ENCODE results near the gene PHF12. TPM values are rescaled to one million over a fixed set of nuclear protein-coding genes. Genes with fewer than 3 reads are reported as not detected.
"Not testable (repeated sequence)": the region's sequence is repeated elsewhere in the genome, so short reads cannot be mapped to it uniquely, and the experiment has no call there.

Gene PHF12
- polyA plus RNA-seq, 2 of the 4 experiments (the other 2 are of a cell fraction) = 25.3 to 29.9 TPM

DNA sequence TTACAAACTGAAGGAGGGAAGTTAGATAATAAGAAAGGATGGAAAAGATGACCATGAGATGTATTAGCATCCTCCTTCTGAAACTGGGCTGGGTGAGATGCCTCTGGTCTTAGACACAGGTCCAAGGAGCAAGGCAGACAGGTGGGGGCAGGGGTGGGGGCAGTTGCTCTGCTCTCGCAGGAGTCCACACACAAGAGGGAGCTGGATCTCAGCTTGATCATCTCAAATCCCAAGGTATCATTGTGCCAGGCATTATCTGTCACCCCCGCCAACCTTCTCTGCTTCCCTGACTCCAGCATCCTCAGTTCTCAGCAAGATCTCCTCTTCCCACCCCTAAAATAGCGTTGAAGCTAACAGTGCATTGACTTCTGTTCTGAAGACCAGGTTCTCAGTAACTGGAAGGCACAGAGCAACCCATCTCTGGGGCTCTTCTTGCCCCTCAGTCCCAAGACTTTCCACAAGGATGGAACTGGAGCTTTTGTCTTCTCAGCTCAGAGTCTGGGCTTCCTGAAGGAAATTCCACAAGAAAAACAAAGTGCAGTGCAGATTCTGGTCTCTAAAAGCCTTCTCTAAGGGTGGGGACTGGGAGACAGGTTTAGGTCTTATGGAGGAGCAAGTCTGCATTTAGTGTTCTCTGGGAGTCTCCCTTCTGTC, 55.4 kb downstream of the PHF12 start:
- no peak for TF ChIP-seq BHLHE40 (IDR thresholded peaks at IDR 0.05; ENCODE audit: low read depth, low read length)
- no peak for TF ChIP-seq ZFP36 (IDR thresholded peaks at IDR 0.05; ENCODE audit: borderline replicate concordance, partially characterized antibody)
- TF ChIP-seq, protein P1, sequence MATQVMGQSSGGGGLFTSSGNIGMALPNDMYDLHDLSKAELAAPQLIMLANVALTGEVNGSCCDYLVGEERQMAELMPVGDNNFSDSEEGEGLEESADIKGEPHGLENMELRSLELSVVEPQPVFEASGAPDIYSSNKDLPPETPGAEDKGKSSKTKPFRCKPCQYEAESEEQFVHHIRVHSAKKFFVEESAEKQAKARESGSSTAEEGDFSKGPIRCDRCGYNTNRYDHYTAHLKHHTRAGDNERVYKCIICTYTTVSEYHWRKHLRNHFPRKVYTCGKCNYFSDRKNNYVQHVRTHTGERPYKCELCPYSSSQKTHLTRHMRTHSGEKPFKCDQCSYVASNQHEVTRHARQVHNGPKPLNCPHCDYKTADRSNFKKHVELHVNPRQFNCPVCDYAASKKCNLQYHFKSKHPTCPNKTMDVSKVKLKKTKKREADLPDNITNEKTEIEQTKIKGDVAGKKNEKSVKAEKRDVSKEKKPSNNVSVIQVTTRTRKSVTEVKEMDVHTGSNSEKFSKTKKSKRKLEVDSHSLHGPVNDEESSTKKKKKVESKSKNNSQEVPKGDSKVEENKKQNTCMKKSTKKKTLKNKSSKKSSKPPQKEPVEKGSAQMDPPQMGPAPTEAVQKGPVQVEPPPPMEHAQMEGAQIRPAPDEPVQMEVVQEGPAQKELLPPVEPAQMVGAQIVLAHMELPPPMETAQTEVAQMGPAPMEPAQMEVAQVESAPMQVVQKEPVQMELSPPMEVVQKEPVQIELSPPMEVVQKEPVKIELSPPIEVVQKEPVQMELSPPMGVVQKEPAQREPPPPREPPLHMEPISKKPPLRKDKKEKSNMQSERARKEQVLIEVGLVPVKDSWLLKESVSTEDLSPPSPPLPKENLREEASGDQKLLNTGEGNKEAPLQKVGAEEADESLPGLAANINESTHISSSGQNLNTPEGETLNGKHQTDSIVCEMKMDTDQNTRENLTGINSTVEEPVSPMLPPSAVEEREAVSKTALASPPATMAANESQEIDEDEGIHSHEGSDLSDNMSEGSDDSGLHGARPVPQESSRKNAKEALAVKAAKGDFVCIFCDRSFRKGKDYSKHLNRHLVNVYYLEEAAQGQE (IDR thresholded peaks at IDR 0.05) = no peak
- TF ChIP-seq NFE2L2 (conservative IDR thresholded peaks at IDR 0.05; ENCODE audit: low read length) = no peak
- no peak for TF ChIP-seq RFX5 (IDR thresholded peaks at IDR 0.05)
- TF ChIP-seq HOXA7 (CRISPR knock-in tag; IDR thresholded peaks at IDR 0.05) = no peak
- ChIA-PET POLR2A (interaction anchor here (1.4 to 2.0 kb wide), 2 partner anchors 14 to 56 kb away, joined by 5 read pairs; partner anchors contain the start of gene PHF12), CTCF (interaction anchor here (0.8 to 34.7 kb wide), 13 partner anchors 7 to 169 kb away, joined by 3 to 685 read pairs (median 20); partner anchors contain the start of genes DHRS13, NEK8 and TLCD1)
- FAIRE-seq (no peak), ATAC-seq (peak in 1 of 2 experiments; percentile 4; a peak in 2 of 6 replicates), DNase-seq (ENCODE audit: low read depth in 1 of 2, low spot score in 1 of 2) (no peak)
- Histone ChIP-seq H3K4me3 (peak overlapping the region; percentile 70), H3K9me3 (no peaks in the 10 kb centered on the region), H3K4me2 (peak overlapping the region; percentile 84), H3K4me1 (peaks cover 19% of the 10 kb centered on the region), H3K27ac (peak overlapping the region; percentile 87 to 97; a peak in 4 of 6 replicates)
- WGBS (ENCODE audit: missing lambda C conversion rate) = 54% methylated on average over 3 of the region's 3 CpGs

DNA sequence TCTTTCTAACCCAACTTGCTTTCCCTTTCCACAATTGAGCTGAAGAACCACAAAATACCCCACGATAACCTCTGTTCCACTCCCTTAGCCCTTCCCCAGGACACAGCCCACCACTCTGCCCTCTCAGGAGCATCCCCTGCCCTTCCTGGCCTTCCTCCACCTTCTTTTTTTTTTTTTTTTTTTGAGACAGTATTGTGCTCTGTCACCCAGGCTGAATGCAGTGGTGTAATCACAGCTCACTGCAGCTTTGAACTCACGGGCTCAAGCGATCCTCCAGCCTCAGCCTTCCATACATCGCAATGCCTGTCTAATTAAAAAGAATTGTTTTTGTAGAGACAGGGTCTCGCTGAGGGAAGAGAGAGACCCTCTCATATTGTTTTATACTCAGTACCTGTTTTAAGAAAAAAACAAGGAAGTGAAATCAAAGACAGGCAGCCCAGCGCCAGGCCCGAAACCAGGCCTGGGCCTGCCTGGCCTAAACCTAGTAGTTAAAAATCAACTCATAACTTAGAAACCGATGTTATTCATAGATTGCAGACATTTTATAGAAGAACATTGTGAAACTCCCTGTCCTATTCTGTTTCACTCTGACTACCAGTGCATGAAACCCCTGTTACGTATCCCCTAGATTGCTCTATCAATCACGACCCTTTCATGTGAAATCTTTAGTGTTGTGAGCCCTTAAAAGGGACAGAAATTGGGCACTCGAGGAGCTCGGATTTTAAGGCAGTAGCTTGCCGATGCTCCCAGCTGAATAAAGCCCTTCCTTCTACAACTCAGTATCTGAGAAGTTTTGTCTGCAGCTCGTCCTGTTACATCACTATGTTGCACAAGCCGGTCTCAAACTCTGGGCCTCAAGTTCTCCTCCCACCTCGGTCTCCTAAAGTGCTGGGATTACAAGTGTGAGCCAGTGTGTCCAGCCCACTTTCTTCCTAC, 57.8 kb downstream of the PHF12 start:
- FAIRE-seq; ATAC-seq; H3K27ac ChIP-seq; H3K9me3 ChIP-seq; H3K4me2 ChIP-seq; DNase-seq (ENCODE audit: low read depth in 1 of 2, low spot score in 1 of 2); H3K4me3 ChIP-seq: not testable (repeated sequence)
- POLR2A ChIA-PET = interaction anchor here (1.5 kb wide), 1 partner anchor 174 kb away, joined by 8 read pairs; the partner anchor contains the start of gene RPL23A
- 90% methylated on average over 16 of the region's 16 CpGs for WGBS (ENCODE audit: missing lambda C conversion rate)
- CTCF ChIA-PET = interaction anchor here (0.5 to 12.7 kb wide), 9 partner anchors 9 to 166 kb away, joined by 3 to 111 read pairs (median 3); partner anchors contain the start of genes DHRS13, NEK8 and TLCD1
- H3K4me1 ChIP-seq = peaks cover 19% of the 10 kb centered on the region

- TF ChIP-seq HDAC2 (IDR thresholded peaks at IDR 0.05) = no peak
- no peak for TF ChIP-seq FOXS1 (CRISPR knock-in tag; IDR thresholded peaks at IDR 0.05)
- no peak for TF ChIP-seq MAFK (IDR thresholded peaks at IDR 0.05; ENCODE audit: partially characterized antibody)
- no peak for TF ChIP-seq HEYL (CRISPR knock-in tag; IDR thresholded peaks at IDR 0.05)
- TF ChIP-seq, protein P2, sequence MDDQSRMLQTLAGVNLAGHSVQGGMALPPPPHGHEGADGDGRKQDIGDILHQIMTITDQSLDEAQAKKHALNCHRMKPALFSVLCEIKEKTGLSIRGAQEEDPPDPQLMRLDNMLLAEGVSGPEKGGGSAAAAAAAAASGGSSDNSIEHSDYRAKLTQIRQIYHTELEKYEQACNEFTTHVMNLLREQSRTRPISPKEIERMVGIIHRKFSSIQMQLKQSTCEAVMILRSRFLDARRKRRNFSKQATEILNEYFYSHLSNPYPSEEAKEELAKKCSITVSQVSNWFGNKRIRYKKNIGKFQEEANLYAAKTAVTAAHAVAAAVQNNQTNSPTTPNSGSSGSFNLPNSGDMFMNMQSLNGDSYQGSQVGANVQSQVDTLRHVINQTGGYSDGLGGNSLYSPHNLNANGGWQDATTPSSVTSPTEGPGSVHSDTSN (IDR thresholded peaks at IDR 0.05) = no peak
- no peak for TF ChIP-seq HOXA7 (CRISPR knock-in tag; IDR thresholded peaks at IDR 0.05)
- TF ChIP-seq JUN (IDR thresholded peaks at IDR 0.05) = no peak
- no peak for TF ChIP-seq HMGXB4 (CRISPR knock-in tag; IDR thresholded peaks at IDR 0.05; ENCODE audit: borderline replicate concordance)
- no peak for TF ChIP-seq KDM1A (IDR thresholded peaks at IDR 0.05; ENCODE audit: low read depth)
- TF ChIP-seq BHLHE40 (IDR thresholded peaks at IDR 0.05; ENCODE audit: low read depth, low read length) = no peak
- TF ChIP-seq, protein P3, sequence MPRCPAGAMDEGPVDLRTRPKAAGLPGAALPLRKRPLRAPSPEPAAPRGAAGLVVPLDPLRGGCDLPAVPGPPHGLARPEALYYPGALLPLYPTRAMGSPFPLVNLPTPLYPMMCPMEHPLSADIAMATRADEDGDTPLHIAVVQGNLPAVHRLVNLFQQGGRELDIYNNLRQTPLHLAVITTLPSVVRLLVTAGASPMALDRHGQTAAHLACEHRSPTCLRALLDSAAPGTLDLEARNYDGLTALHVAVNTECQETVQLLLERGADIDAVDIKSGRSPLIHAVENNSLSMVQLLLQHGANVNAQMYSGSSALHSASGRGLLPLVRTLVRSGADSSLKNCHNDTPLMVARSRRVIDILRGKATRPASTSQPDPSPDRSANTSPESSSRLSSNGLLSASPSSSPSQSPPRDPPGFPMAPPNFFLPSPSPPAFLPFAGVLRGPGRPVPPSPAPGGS (IDR thresholded peaks at IDR 0.05) = no peak
- TF ChIP-seq KDM5A (IDR thresholded peaks at IDR 0.05) = no peak
- no peak for TF ChIP-seq SMC3 (IDR thresholded peaks at IDR 0.05)
- TF ChIP-seq EHMT2 (IDR thresholded peaks at IDR 0.05; ENCODE audit: low read depth) = no peak
- TF ChIP-seq ZSCAN20 (CRISPR knock-in tag; IDR thresholded peaks at IDR 0.05) = no peak
- TF ChIP-seq CBX8 (IDR thresholded peaks at IDR 0.05) = no peak
- Histone ChIP-seq H3K27ac (no peak overlapping the region), H3K4me3 (no peak overlapping the region), H3K4me2 (no peak overlapping the region), H3K4me1 (peaks cover 12% of the 10 kb centered on the region), H3K9me3 (no peaks in the 10 kb centered on the region)
- DNase-seq (ENCODE audit: low read depth in 1 of 2, low spot score in 1 of 2) (no peak), FAIRE-seq (no peak), ATAC-seq (no peak)
- 98% methylated on average over 4 of the region's 4 CpGs for WGBS (ENCODE audit: missing lambda C conversion rate)
- ChIA-PET POLR2A (no interaction called here), CTCF (interaction anchor here (0.6 to 9.9 kb wide), 8 partner anchors 10 to 257 kb away, joined by 3 to 54 read pairs (median 10); partner anchors contain the start of gene DHRS13)
These were observed 59.3 kb downstream of the PHF12 start for GRCh38 chr17:28892024-28892423.

All from A549 (cell line).